ENCODE measurements around the gene STX1A.

STX1A gene

DNA sequence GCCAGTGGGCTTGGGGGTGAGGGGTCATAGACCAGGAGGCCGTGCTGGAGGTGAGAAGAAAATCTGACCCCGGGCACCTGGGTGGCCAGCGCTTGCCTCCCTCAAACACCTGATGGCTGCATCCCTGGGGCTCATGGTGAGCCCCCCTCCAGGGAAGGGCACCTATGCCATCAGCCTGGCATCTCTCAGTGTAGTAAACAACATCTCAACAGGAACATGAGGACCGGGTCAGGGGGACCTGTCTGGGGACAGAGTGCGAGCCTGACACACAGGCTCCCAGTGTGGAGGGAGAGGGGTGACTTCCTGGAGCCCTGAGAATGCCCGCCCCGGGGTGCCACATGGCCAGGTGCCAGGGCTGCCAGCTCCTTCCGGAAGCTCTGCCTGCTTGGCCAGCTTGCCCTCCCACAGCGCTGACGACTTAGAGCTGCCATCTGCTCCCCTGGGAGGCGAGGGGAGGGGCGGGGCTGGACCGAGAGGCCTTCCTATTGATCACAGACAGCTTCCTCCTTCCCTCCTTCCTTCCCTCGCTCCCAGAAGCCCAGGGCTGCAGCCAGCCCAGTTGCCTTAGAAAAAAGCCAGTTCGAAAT, 12.3 kb downstream of the STX1A start:
- DNase-seq (ENCODE audit: low read depth in 2 of 2) = no peak

DNA sequence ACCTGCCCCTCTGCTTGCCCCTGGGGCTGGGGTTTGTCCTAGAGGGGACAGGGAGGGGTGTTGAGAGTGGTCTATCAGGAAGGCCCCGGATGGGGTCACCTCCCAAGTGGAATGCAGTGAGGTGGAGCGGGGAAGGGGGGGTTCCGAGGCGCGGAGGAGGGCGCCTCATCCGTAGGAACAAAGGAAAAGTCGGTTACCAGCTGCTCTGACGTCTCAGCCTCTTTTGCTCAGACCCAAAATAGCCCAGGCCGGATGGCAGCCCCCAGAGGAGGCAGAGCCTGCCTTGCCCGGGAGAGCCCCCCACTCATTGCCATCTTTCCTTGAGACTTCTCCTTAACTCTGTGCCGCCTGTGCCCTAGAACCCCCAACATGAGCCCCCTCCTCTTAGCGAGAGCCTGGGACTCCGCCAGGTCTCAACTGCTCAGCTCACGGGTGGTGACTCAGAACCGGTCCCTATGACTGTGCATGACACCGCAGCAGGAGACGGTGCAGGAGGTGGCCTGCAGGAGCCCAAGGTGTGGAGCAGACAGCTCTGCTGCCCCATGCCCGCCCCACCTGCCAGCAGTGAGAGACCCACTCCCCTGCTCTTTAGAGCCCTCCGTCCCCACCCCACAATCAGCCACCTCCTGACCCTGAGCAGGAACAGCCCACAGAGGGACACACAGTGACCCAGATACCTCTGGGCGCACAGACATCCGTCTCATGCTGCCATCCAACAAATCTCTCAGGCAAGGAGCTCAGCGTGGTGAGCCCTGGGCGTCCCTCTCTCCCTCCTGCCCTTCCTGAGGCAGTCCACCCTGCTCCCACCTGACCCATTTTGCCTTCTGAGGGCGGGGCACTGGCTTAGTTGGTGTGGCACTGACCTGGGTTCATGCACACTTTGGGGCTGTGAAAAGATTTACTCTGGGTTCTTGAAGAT, 13.1 kb downstream of the STX1A start:
- DNase-seq (ENCODE audit: low read depth in 2 of 2) = no peak

DNA sequence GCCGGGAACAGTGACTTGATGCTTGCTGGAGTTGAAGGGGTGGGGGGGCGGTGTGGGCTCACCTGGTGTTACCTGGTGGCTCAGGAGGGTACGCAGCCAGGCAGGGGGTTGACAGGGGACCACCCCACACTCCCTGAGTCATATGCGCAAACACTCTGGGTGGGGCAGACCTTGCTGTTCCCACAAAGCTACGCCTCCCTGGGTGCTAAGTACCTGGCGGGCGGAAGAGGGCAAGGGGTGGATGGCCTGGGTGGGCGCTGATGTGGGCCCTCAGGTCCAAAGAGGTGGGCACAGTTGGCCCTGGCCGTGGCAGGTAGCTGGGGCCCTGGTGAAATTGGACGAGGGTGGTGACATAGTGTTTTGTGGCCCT, 13.9 kb downstream of the STX1A start:
- DNase-seq (ENCODE audit: low read depth in 2 of 2) = no peak

DNA sequence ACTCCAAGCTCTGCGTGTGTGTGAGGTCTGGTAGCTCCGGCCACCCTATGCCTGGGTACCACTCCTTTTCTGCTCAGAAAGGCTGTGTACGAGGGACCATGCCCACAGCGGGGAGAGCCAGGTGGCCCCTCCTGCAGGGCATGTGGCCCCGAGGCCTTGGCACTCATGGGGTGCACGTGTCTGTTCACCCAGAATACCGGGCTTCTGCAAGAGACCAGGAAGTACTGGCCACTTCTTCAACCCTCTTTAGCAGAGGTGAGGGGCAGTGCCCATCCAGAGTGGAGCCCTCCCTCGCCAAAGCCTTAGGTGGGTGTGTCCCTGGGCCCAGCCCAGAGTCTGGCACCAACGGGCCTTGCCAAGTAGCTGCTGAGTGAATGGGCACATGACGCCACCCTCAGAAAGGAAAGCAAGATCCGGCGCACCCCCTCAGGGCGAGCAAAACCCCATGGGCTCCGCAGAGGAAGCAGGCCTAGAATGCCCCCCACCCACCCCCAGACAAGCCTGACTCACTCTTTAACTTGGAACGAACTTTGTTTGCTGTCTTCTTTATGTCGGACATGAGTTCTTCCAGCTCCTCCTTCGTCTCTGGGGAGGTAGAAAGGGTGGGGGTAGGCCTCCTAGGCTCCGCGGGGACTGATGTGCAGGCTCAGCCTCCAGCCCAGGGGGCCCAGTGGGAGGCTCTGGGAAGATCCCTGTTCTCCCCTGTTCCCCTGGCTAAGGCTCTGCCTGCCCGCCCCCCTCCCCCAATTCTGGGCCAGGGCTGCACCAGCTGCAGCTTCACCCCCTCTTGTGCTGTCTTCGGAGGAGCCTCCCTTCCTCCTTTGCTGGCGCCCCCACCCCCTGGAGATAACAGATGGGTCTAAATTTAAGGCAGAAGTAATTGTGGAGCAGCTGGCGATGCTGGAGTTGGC, 14.6 kb downstream of the STX1A start:
- no peak for DNase-seq (ENCODE audit: low read depth in 2 of 2)

DNA sequence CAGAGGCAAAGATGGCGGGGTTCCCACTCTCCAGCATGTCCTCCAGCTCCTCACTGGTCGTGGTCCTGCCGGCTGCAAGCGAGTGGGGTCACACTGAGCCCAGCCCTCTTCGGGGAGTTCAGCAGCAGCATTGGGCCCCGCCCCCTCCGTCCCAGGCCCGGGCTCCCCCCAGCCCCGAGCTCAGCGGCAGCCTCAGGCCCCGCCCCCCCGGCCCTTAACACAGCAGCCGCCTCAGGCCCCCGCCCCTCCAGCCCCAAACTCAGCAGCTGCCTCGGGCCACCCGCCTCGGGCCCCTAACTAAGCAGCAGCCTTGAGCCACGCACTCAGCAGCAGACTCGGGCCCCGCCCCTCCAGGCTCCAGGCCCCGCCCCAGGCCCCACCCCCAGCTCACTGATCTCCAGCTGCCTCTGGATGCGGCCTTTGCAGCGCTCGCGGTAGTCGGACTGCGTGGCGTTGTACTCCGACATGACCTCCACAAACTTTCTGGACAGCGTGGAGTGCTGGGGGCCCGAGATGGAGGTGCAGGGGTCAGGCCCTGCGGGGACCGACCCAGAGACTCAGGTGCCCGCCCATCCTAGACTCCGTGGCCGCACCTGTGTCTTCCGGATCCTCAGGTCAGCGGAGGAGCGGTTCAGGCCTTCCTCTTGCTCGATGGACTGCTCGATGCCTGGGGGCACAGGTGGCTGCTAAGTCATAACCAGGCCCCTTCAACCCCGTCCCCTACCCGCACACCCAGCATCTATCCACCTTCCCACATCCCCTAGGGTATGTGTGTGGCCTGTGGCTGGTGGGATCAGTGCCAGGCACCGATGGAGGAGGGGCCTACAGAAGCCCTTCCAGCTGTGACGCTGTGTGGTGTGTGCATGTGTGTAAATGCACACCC, 15.5 kb downstream of the STX1A start:
- DNase-seq (ENCODE audit: low read depth in 2 of 2) = no peak

DNA sequence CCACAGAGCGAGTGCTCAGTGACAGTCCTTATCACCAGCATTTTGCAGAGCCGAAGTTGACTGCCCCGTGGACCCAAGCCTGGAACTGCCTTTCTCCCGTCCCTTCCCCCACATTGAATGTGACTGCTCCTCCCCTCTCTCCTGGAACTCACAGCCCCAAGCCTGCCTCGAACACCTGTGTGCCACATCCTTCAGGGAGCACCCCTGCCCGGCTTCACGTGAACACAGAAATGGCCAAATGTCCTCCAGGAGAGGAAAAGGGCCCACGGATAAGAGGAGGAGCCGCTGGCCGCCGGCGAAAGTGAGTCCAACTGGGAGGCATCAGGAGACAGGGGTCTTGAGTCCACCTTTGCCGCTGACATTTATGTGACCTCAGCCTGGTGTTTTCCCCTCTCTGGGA, 16.2 kb downstream of the STX1A start:
- DNase-seq (ENCODE audit: low read depth in 2 of 2) = no peak

DNA sequence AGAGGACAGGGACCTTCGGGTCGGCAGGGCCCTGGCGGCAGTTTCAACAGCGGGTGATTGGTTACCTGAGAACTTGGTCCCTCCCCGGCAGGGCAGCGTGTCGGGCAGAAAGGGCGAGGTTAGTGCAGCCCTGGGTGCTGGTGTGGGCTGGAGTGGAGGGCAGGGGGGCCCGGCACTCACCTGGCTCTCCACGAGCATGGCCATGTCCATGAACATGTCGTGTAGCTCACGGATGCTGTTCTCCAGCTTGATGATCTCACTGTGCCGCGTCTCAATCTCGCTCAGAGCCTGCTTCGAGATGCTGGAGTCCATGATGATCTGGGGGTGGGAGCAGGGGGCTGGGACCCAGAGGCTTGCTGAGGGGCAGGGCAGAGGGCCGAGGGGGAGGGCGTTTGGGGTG, 16.8 kb downstream of the STX1A start:
- DNase-seq (ENCODE audit: low read depth in 2 of 2) = no peak

DNA sequence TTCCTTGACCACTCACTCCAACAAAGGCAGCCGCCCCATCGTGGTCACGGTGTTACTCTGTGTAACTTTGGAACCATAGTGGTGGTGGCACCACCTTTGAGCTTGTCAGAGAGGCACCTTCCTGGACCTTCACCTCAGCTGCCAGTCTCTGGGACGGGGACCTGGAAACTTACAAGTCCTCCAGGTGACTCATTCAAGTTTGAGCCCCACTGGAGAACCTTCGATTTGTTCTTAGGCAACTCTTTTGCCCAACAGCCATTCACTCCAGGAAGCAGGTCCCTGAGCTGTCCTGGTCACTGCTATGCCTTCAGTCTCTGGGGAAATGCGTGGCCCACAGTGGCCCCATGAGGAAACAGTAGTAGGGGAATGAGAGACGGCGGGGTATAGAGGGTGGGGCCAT, 17.2 kb downstream of the STX1A start:
- DNase-seq (ENCODE audit: low read depth in 2 of 2) = no peak

DNA sequence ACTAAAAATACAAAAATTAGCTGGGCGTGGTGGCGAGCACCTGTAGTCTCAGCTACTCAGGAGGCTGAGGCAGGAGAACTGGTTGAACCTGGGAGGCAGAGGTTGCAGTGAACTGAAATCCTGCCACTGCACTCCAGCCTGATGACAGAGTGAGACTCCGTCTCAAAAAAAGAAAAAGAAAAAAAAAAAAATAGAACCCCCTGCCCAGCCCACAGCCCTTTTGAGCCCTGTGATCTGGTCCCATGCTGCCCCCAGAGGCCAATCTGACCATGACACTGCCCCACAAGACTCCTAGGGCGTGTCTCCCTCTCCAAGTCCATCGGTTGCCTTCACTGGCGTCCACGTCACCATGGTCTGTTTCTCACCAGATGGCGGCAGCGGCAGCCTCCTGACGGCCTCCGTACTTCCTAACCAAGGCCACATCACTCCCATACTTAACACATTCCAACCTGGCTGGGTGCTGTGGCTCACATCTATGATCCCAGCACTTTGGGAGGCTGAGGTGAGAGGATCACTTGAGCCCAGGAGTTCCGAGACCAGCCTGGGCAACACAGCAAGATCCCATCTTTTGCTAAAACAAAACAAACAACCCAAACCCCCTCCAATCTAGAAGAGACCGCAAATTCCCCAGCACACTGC, 18.0 kb downstream of the STX1A start:
- DNase-seq (ENCODE audit: low read depth in 2 of 2) = no peak

DNA sequence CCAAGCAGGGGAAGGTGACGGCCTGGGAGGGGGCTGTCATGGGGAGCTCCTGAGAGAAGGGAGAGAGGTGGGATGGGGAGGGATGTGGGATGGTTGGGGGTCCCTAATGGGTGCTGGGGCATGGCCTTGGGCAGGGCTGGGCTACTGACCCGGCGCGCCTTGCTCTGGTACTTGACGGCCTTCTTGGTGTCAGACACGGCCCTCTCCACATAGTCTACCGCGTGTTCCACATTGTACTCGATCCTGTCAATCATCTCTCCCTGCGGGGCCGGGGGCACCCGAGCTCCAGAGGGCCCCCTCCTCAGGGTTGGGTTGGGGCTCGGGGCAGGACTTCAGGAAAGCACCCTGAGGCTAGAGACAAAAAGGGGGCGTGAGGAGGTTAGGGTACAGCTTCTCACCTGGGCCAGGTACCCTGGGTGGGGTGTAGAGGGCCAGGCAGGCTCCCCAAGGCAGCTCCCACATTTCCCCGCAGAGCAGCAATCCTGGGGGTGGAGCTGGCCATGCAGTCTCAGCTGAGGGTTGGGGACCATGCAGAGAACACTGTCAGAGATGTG, 18.8 kb downstream of the STX1A start:
- DNase-seq (ENCODE audit: low read depth in 2 of 2) = no peak

DNA sequence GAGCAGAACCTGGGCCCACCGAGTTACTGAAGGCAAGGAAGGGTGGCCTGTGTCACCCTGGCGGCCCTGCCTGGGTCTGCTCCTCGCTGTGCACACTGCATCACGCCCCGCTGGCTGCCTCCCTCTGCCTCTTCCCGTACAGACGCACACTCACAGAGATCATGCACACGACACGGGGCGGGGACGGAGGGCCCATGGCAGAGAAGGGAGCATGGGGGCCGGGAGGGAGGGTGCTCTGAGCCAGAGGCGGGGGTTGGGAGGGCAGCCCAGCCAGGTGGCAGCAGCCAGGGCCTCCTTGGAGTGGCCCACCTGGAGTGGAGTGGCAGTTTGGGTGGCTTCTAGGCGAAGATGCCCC, 19.4 kb downstream of the STX1A start:
- no peak for DNase-seq (ENCODE audit: low read depth in 2 of 2)

DNA sequence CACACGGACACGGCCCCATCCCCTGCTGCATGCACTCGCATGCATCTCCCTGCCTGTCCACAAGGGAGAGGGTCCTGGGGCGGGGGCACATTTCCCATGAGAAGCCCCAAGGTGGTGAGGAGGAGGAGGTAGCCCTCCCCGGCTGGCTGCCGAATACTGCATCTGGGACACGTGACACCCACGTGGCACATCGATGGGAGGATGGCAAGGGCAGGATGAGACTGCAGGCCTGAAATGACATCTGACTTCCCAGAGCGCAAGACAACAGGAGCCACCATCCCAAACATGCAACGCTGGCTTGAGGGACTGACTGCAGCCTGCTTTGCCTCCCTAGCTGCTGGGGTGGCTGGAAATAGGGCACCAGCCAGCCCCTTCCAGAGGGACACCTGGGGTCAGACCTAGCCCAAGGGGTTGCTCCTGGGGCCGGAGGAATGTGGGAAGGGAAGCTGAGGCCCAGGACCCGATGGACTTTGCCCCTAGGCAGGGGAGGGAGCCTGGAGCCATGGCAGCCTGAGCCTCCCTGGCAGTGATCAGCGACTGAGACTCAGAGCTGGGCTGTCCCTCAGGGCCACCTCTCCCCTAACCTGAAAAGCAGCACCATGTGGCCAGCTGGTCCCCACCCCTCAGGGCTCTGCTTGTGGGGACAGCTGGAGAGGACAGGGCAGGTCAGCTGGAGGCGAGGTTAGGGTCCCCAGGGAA, 19.9 kb downstream of the STX1A start:
- no peak for DNase-seq (ENCODE audit: low read depth in 2 of 2)

DNA sequence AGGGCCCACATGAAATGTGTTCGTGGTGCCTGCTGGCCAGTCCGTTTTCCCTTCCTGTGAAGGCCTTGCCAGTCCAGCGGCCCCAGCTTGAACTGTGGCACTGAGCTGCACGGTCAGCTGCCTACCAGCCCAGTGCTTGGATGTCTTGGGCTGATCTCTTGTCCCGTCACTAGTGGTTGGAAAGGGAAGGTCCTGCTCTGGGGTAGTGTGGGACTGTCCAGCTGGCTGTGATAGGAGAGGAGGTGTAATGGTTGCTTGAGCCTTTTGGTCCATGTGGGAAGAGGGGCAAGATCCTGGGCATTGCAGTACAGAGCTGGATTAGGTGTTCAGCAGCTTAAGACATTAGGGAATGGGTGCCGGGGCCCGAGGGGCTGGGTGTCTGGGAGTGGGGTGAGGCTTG, 21.1 kb downstream of the STX1A start:
- no peak for DNase-seq (ENCODE audit: low read depth in 2 of 2)

DNA sequence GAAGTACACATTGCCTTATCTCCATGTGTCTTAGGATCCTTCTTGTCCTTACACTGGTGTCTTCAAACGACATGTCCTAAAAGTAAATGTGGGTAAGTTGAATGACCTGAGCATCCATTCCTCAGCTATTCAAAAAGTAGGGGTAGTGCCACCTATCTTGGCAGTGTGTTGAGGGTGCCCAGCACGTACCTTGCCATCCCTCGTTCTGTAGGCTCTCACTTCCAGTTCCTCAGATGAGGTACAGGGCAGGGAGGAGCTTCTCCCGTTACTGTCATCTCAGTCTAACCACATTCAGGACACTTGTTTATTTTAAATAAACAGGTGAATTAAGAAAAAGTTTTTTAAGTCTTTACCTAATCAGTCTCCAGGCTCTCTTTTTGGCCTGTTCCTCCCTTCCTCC, 23.1 kb downstream of the STX1A start:
- no peak for DNase-seq (ENCODE audit: low read depth in 2 of 2)

DNA sequence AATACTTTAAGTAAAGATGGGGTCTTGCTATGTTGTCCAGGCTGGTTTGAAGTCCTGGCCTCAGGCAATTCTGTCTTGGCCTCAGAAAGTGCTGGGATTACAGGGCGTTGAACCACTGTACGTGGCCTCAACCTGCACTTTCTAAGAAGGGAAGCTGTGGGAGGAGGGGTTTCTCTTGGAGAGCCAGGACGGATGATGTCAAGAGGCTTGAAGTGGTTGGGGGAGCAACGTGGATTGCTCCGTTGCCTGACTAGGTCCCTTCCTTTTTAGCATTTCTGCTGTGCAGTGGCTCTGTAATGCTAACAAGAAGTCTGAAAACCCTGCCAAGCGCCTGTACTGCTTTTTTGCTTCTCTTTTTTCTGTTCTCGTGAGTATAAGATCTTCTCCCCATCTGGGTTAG, 28.8 kb downstream of the STX1A start:
- no peak for DNase-seq (ENCODE audit: low read depth in 2 of 2)

DNA sequence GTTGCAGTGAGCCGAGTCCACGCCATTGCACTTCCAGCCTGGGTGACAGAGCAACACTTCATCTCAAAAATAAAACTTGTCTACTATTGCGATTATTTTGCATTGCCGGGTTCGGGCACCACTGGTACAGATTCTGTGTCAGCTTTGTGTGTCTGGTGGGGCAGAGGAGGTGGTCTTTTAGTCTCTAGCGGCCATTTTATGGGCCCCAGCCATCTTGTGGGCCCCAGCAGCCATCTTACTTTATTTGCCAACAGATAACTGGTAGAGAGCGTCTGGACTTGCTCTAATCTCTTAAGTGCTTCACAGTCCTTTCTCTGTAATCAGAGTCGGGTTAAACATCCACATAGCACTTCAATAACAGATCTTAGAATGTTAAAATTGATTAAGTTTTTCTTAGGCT, 31.2 kb downstream of the STX1A start:
- DNase-seq (ENCODE audit: low read depth in 2 of 2) = no peak

DNA sequence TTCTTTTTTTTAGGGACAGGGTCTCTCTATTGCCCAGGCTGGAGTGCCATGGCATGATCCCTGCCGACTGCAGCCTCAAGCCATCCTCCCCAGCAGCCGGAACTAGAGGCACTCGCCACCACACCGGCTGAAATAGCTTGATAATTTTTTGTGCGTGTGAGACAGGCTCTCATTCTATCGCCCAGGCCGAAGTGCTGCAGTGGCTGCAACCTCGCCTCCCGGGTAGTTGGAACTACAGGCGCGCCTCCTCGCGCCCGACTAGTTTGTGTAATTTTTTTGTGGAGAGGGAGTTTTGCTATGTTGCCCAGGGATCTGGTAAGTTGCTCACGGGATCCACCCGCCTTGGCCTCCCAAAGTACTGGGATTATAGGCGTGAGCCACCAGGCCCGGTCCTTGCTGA, 34.2 kb downstream of the STX1A start:
- no peak for DNase-seq (ENCODE audit: low read depth in 2 of 2)

DNA sequence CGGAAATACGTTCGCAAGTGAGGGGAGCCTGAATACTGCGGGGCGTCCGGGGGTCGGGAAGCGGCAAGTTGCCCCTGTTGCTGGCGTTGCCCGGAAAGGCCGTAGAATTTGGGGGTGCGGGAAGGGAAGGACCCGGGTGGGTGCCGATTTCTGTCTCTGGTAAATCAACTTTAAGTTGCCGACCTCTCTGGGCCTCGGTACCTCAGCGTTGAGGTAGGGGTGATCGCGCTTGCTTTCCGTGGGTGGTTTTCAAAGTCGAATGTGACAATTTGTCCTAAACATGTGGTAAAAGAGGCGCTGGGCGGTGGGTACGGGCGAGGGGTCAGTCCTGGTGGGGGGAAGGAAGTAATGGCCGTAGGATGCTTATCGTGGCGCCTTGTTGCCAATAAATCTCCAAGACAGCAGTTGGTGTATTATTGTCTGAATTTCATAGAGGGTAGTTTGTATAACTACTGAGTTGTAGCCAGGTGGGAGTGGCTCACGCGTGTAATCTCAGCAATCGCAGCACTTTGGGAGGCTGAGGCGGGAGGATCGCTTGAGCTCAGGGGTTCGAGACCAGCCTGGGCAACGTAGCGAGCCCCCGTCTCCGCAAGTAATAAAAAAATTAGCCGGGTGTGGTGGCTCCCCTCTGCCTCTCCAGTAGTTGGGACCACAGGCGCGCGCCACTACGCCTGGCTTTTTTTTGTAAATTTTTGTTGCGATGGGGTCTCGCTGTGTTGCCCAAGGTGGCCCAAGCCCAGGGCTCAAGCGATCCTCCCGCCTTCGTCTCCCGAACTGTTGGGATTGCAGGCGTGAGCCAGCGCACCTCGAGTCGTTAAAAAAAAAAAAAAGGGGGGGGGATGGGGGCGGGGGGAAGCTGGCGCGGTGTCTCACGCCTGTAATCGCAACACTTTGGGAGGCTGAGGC, 35.4 kb downstream of the STX1A start:
- no peak for DNase-seq (ENCODE audit: low read depth in 2 of 2)
